Stomach (tissue), 9 donors: ENCODE measurements around the gene FOXD2. TPM values are rescaled to one million over a fixed set of nuclear protein-coding genes. Genes with fewer than 3 reads are reported as not detected.

Experiments used
- DNase-seq, 2 donors: peaks; one replicate each; pipeline versions ENCODE4 v3.0.0 to v3.0.0-alpha.2; 2013 to 2019
- H3K27ac ChIP-seq, 5 donors: fragments of 200-600 bp in 4 of 5; sonication (generic) in 4 of 5; one replicate each; pipeline ENCODE4 v1.5.1; 2013 to 2019; ENCODE audit warnings: mild to moderate bottlenecking in 1 of 5, moderate library complexity in 1 of 5
- H3K27me3 ChIP-seq, 3 donors: fragments of 200-600 bp; sonication (generic); one replicate each; pipeline ENCODE4 v1.5.1; 2017 to 2019; ENCODE audit warnings: mixed run types in 1 of 3
- H3K36me3 ChIP-seq, 4 donors: fragments of 200-600 bp; sonication (generic); 1 replicate in 3 of 4; 2 replicates in 1 of 4; pipeline ENCODE4 v1.5.1; 2016 to 2019
- H3K4me1 ChIP-seq, 4 donors: fragments of 200-600 bp; sonication (generic); one replicate each; pipeline ENCODE4 v1.5.1; 2016 to 2019
- H3K4me3 ChIP-seq, 4 donors: fragments of 200-600 bp; sonication (generic) in 3 of 4; one replicate each; pipeline ENCODE4 v1.5.1; 2016 to 2019; ENCODE audit warnings: mild to moderate bottlenecking in 1 of 4
- H3K9me3 ChIP-seq, 4 donors: fragments of 200-600 bp; sonication (generic); one replicate each; pipeline ENCODE4 v1.5.1; 2016 to 2019
- EP300 ChIP-seq: sonication (generic); formaldehyde crosslinking; IDR thresholded peaks from one replicate; pipeline ENCODE4 v1.6.1; 2017; ENCODE audit warnings: antibody characterized with exemption
- POLR2A ChIP-seq, 4 donors: fragments of 450-650 bp; IDR thresholded peaks; one replicate each; pipeline ENCODE4 v1.6.1; 2016; ENCODE audit warnings: antibody characterized with exemption in 4 of 4, control low read depth in 2 of 4, mild to moderate bottlenecking in 1 of 4, moderate library complexity in 1 of 4
- POLR2AphosphoS5 ChIP-seq, 3 donors: sonication (generic); formaldehyde crosslinking; IDR thresholded peaks; one replicate each; pipeline ENCODE4 v1.6.1; 2016; ENCODE audit warnings: antibody characterized with exemption in 3 of 3
- WGBS, 5 donors: extraction: QIAGEN DNeasy Blood & Tissue Kit in 3 of 5; methylation state at CpG; one replicate each; pipeline versions ENCODE4 v1.1.5 to v1.1.7; 2013 to 2018; 5-methylcytosine and 5-hydroxymethylcytosine counted together
- intact Hi-C: fragments of 100-400 bp; cut with DNase I; formaldehyde crosslinking; loops from one replicate; pipeline ENCODE4 v1.15.1; 2023; ENCODE audit warnings: low total_unique reads
- polyA plus RNA-seq, 3 donors: library from polyadenylated mRNA; stranded (reverse); fragments of 200-250 nt; gene quantifications; one replicate each; pipeline ENCODE4 v1.2.3, GENCODE V29; 2013
- total RNA-seq, 5 donors: library from RNA; depleted of rRNA; stranded (reverse); fragments of >200 nt; gene quantifications; one replicate each; pipeline versions ENCODE4 v1.1.0 to v1.2.3, GENCODE V29; 2014 to 2016
- TF ChIP-seq, protein P1 (sequence below), 7 experiments: fragments of 450-650 bp in 4 of 7; fragments of 200-600 bp in 3 of 7; sonication (generic) in 3 of 7; IDR thresholded peaks; one replicate each; pipeline ENCODE4 v1.5.1; 2016 to 2019; ENCODE audit warnings: antibody characterized with exemption in 7 of 7, control low read depth in 2 of 7, mild to moderate bottlenecking in 1 of 7
- donor health status: healthy with polysubstance abuse.
- donor health status: Bipolar disorder and iron deficiency.
- donor health status: healthy.

FOXD2 gene
- total and polyA plus RNA-seq, 8 donors = under 0.01 to 47.5 (median 0.12) TPM; not detected in 4

DNA sequence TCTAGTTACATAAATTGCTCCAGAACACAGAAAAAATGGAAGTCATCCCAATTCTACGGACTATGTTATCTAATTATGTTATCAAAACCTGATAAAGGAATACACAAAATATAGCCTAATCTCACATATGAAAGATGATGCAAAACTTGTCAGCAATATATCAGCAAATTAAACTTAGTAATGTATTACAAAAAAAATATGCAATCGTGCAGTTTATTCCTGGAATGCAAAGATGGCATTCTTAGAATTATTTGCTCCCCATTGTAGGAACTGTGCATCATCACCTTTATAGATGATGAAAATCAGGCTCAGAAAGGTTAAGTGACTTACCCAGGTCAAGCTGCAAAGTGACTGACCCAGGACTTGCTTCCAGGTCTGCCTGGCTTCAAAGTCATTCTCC lies 14.0 kb upstream of the FOXD2 start:
- no peaks in the 10 kb centered on the region for H3K4me1 ChIP-seq
- H3K4me3 ChIP-seq = no peak overlapping the region
- DNase-seq = no peak
- WGBS, 5 donors = 22 to 39% (median 23%) methylated on average over 2 of the region's 2 CpGs
- TF ChIP-seq, protein P1, sequence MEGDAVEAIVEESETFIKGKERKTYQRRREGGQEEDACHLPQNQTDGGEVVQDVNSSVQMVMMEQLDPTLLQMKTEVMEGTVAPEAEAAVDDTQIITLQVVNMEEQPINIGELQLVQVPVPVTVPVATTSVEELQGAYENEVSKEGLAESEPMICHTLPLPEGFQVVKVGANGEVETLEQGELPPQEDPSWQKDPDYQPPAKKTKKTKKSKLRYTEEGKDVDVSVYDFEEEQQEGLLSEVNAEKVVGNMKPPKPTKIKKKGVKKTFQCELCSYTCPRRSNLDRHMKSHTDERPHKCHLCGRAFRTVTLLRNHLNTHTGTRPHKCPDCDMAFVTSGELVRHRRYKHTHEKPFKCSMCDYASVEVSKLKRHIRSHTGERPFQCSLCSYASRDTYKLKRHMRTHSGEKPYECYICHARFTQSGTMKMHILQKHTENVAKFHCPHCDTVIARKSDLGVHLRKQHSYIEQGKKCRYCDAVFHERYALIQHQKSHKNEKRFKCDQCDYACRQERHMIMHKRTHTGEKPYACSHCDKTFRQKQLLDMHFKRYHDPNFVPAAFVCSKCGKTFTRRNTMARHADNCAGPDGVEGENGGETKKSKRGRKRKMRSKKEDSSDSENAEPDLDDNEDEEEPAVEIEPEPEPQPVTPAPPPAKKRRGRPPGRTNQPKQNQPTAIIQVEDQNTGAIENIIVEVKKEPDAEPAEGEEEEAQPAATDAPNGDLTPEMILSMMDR (IDR thresholded peaks at IDR 0.05) = no peak
- TF ChIP-seq EP300 = no peak
- no peak for TF ChIP-seq POLR2A (IDR thresholded peaks at IDR 0.05)
- no peak for TF ChIP-seq POLR2AphosphoS5 (IDR thresholded peaks at IDR 0.05)
- H3K9me3 ChIP-seq = no peaks in the 10 kb centered on the region
- H3K27me3 ChIP-seq = peaks cover 0 to 85% (median 0%) of the 10 kb centered on the region in 3 donors
- intact Hi-C loops = no loop called here
- H3K36me3 ChIP-seq = no peaks in the 10 kb centered on the region
- no peak overlapping the region for H3K27ac ChIP-seq

GRCh38 chr1:47424336-47424982 lies 13.4 kb upstream of the FOXD2 start:
- Histone ChIP-seq H3K4me1 (no peaks in the 10 kb centered on the region), H3K4me3 (no peak overlapping the region), H3K9me3 (no peaks in the 10 kb centered on the region), H3K27me3 (peaks cover 0 to 85% (median 0%) of the 10 kb centered on the region in 3 donors), H3K27ac (no peak overlapping the region), H3K36me3 (no peaks in the 10 kb centered on the region)
- TF ChIP-seq EP300 (no peak), POLR2A (IDR thresholded peaks at IDR 0.05) (no peak), POLR2AphosphoS5 (IDR thresholded peaks at IDR 0.05) (no peak)
- TF ChIP-seq, protein P1 (IDR thresholded peaks at IDR 0.05) = peak in 5 of 7 experiments; percentile 39 to 66 (median 55)
- 4 to 9% (median 6%) methylated on average over 6 of the region's 6 CpGs for WGBS, 5 donors
- intact Hi-C loops = no loop called here
- DNase-seq = peak in 1 of 2 donors; percentile 60

- no peaks in the 10 kb centered on the region for H3K9me3 ChIP-seq
- peaks cover 23 to 100% (median 38%) of the 10 kb centered on the region in 3 donors for H3K27me3 ChIP-seq
- WGBS, 5 donors = 82 to 100% (median 89%) methylated on average over 1 of the region's 1 CpG
- H3K4me1 ChIP-seq = peaks cover 34 to 50% (median 39%) of the 10 kb centered on the region in 4 donors
- no peaks in the 10 kb centered on the region for H3K36me3 ChIP-seq
- intact Hi-C loops = loop anchor here (5.0 kb wide), 1 partner anchor 281 kb away; no protein-coding TSS in a partner anchor
- TF ChIP-seq POLR2A (IDR thresholded peaks at IDR 0.05) = no peak
- TF ChIP-seq, protein P1 (IDR thresholded peaks at IDR 0.05) = no peak
- no peak overlapping the region for H3K4me3 ChIP-seq
- DNase-seq = no peak
- no peak overlapping the region for H3K27ac ChIP-seq
These were observed 6.3 kb upstream of the FOXD2 start for GRCh38 chr1:47431534-47431933.

DNA sequence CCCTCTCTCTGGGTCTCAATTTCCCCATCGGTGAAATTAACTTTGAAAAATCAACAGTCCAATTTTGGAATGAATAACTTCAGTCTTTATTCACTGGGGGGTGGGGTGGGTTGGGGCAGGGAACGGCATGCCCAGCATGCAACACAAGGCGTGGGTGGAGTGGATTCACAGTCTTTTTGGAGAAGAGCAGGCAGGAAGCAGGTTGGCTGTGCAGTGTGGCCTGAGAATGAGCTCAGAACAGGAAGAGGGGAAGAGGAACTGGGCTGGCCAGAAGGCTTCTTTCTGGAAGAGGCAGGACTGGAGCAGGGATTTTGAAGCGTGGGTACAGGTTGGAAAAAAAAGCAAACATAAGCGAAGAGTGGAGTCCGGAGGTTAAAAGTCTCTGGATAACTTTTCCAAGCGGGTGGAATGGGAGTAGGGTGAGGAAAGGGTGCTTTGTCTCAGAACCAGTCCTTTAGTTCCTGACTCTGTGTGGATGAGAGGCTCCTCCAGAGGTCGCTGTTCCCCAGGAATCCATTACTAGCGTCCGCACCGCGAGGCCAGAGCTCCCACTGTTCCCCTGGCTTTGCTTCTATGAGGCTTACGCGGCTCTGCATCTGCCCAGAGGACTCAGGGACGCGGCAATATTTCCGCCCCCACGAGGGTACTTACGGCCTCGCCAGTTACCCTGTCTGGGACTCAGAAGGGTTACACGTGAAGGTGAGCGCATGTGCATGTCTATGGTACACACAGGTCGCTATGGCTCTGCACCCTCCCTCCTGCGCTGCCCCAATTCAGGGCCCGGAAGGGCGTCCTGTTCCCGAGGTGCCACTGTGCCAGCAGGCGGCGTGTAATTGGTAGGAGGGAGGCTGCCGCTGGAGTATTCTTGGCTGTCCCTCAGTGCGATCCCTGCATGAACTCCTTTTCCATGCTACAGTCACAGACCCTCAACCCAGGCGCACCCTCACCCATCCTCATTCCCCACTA lies 5.5 kb upstream of the FOXD2 start:
- H3K9me3 ChIP-seq = no peaks in the 10 kb centered on the region
- peaks cover 40 to 58% (median 47%) of the 10 kb centered on the region in 4 donors for H3K4me1 ChIP-seq
- no peaks in the 10 kb centered on the region for H3K36me3 ChIP-seq
- H3K27me3 ChIP-seq = peaks cover 24 to 100% (median 38%) of the 10 kb centered on the region in 3 donors
- intact Hi-C loops = loop anchor here (5.0 kb wide), 1 partner anchor 280 kb away; no protein-coding TSS in a partner anchor
- H3K4me3 ChIP-seq = peak overlapping the region in 3 of 4 donors; percentile 13 to 30 (median 20)
- no peak for TF ChIP-seq EP300
- TF ChIP-seq, protein P1 (IDR thresholded peaks at IDR 0.05) = peak in 5 of 7 experiments; percentile 53 to 72 (median 53)
- no peak overlapping the region for H3K27ac ChIP-seq
- 11 to 20% (median 14%) methylated on average over 22 to 32 of the region's 32 CpGs for WGBS, 5 donors
- DNase-seq = peak; percentile 86 to 94
